ENCODE data around the gene KIRREL3.
A peak's percentile ranks its signal among the peaks of the same experiment; 100 is the strongest.
"Not testable (repeated sequence)": the region's sequence is repeated elsewhere in the genome, so short reads cannot be mapped to it uniquely, and the experiment has no call there.

KIRREL3 gene

DNA sequence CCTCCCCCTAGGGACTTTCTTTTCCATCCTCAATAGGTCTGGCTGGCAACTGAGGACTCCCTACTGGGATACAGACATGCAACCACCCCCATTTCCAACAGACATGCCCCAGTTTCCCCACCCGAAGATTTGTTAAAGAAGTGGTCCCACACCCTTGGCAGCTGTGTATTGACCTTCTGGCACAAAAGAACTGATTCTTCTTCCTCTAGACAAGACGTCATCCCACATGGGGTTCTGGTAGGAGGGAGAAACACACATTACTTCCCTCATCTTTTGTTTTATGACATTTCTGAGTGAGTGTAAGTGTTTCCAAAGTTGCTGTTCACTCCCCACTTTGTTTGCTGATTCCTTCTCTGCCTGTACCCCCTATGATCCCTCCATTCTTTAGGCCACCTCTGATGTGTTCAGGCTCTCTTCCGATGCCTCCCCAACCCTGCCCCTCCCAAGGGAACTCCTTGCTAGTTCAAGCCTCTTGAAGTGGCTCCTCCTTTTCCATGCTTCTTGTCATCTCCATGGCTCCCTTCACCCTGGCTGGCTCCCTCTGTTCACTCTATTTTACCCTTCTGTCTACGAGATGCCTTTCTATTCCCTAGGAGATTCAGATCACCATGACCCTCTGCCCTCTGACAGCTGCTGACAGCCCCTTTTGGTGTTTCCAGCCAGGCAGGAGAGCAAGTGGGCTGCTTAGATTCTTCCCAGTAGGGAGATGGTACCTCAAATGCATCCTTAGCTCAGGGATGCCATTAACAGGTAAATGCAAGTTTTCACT is 4.3 kb downstream of the KIRREL3 start:
- DNase-seq = no peak

DNA sequence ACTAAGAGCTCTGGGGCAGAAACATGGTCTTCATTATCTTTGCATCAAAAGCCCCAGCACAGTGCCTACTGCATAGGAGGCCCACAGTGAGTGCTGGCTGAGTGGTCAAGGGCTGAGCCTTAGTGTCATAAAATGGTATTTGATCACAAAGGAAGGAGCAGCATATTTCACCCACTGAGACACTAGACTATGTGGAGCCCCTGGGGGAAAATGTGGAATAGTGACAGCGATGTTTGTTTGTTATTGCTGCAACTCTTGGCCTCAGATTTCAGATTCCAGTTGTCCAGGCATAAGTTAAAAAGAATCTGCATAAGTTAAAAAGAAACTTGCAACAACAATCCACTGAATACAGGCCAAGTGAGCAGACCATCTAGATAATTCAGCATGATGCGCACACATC is 7.0 kb downstream of the KIRREL3 start:
- DNase-seq = no peak

DNA sequence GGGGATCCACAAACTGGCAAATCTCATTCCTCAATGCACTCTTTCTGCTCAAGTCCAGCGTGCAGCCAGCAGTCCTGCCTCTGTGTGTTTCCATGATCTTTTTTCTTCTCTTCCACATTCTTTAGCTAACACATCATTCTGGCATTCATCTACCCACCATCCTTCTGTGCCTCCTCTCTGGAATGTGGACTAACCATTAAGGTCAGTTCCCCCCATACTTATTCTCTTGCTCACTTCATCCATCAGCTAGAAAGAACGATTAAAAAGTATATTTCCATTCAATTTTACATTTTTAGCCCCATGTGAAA is 7.8 kb downstream of the KIRREL3 start:
- no peak for DNase-seq

DNA sequence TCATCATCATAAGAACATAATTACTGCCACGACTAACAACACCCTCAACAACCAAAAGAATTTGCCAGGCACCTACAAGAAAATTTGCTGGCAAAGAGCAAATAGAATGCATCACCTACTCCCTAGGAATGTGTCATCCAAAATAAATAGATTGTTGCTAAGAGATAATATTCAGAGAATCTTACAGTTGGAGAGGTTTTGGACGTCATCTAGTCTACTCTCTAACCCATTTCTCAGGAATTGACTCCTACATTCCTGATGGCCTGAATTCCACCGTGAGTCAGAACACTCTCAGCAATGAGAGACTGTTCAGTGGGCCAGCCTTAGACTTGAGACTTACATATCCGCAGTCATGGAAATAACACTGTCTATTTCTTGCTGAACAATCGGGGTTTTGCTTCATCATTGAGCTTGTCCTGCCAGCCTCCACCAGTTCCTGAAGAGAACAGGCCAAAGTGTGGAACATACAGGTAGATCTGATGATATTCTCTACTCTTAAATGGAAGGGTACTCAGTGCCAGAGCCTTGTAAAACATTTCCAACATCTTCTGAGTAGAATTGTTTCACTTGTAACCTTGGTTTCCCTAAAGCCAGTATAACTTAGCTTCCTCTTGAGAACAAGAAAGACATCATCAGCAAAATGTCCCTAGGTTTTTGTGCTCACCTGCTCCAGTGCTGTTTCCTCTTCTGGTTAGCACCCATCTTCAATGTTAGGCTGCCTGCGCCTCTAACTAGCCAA is 8.3 kb downstream of the KIRREL3 start:
- no peak for DNase-seq

DNA sequence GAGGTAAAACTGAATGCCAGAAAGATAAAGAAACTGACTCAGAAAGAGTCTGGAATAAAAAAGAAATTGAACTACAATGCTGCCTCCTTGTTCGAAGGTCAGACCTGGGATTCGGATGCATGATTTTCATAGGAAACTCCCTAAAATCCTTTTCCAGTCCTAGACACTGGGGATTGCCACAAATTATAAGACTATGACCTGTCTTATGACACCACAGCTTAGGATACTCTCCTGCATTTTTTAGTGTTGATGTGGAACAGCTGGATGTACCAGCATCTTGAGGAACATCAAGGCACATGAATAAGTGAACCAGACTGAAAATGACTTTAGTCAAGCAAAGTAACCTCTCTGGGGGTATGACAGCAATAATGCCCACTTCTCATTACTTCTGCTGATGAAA is 9.0 kb downstream of the KIRREL3 start:
- DNase-seq = no peak

DNA sequence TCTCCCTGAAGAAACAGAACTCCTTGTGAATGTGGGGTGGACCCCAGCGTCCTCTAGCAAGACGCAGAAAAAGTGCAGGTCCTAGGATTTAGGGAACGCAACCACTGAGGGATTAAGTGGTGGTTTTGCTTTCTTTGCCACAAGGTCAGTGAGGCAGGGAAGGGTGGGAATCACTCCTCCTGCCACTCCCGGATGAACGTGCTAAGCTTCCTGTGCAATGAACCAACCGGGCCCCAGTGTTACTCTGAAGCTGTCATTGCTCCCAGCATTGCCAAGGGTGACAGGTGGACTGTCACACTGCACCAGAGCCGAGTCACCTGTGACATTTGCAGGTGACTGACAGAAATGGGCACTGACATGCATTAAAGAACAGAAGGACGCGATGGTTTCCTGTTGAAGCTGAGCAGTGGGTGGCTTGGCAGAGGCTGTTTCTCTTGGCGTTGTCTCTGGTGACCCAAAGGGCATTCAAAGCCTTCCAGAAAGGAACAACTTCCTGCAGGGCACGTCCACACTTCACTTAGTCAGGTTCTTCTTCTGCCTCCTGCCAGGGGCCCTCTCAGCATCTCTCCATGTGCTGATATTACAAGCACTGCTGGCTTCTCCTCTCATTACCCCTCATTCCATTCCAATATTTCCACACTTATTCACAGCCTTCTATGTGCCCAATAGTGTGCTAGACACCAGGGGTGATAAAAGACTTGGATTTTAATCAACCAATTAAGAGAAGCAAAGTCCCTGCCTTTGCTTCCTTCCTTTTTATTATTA is 9.7 kb downstream of the KIRREL3 start:
- DNase-seq = no peak

DNA sequence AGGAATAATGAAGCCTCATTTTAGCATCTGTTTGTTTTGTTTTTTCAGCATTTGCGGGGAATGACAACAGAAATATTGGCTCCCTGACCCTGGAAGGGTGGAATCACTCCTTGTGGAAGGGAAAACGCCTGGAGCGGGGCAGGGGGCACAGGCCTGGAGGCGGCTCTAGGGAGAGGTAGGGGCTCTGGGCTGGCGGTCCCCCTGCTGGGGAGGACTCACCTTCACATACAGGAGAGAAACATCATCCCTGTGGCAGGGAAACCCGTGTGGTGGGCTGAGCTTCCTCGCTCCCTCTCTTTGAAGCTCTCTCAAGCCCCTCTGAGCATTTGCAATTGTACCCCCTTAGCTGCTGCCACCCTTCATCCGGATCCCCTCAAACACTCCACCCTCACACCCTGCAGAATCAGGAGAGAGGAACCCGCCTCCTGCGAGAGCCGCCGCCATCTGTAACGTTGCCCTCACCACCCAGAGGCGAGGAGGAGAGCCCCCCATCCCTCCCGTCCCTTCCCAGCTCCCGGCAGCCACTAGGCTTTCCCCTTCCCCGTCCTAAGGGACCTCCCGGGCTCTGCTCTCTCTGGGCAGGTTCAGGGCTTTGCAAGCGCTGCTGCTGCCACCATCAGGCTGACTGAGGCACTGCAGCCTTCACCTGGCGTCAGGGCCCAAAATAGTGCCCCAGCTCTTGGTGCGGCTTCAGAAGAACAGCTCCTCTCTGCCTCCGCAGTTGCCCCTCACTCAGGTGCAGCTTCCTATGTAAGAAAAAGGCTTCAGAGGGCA is 10.4 kb downstream of the KIRREL3 start:
- peak; percentile 37 to 42 for DNase-seq

DNA sequence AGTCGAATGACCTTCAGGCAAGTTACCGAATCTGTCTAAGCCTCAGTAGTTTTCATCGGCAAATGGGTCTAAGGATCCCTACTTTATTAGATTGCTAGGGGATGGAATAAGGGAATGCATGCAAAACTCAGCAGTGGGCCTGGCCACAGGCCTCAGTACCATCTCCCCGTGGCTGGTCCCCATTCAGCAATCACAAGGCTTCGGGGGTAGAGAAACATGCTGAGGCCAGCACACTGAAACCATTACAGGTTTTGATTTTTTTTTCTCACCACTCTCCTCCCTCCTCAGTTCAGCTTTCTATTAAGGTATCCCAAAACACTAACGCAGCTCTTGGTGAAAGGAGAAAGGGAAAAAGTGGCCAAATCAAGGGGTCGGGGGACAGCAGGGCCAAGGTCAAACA is 11.9 kb downstream of the KIRREL3 start:
- no peak for DNase-seq

DNA sequence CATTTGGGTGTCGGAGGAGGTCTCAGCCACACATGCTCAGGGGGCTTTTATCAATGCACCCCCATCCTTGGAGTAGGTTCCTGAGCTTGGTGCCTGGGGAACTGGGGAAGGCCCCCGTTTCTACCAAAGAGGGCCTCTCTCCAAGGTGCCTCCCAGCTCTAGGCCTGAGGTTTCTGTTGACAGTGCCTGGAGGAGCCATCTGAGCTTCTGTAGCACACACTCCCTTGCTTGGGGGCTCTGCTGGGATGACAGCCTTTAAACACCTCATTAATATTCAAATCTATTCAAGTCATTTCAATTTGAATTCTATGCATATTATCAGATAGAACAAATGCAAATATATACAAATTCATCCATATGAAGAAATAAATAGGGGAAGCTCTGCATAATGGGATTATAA is 18.9 kb downstream of the KIRREL3 start:
- no peak for DNase-seq

DNA sequence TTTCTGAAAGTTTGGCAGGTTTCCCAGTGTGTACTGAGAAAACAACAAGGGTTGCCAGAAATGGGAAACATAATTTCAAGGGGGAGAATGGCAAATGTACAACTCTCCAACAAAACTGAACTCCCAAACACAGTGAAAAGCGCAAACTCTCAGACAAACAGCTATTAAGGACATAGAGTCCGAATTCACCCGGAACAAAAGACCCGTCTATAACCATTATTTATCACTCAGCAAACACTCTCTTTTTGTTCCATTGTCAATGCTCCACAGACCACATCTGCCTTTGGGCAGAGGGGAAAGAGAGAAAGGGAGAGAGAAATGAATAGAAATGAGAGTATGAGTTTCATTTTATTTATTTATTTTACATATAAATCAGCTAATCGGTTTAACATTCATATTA is 21.7 kb downstream of the KIRREL3 start:
- DNase-seq = no peak

DNA sequence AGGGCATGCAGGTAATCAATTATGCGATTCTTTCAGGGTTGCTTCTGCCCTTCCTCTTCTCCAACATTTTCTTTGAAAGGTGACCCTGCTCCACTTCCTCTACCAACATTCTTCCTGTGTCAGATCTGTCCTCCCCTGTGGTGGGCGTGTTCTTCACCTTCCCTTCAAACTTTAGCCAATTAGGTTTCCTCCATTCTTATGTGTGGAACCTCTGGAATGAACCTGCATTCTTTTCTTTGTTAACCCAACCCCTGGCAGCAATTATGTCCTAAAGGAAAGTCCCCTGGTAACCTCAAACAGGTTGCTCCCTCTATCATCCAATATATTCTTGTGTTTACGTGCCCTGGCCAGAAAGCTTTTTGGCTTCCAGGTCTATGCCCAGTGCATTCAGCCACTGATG is 22.4 kb downstream of the KIRREL3 start:
- DNase-seq = no peak

DNA sequence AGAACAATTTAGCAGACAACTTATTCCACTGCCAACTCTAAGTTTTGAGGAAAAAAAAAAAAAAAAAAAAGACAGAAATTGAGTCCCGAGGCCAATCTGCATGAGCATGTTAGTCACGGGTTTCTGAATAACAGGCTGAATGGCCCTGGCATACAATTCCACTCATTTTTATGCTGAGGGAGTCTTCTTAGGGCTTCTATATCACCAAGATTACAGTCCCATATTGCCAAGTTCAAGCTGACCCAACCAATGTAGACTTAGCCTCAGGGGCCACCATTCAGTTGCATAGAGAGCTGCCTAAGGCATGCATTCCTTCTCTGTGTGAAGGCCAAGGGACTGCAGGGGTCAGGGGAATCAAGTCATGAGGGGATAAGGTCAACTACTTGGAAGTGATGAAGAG is 27.5 kb downstream of the KIRREL3 start:
- DNase-seq = no peak

DNA sequence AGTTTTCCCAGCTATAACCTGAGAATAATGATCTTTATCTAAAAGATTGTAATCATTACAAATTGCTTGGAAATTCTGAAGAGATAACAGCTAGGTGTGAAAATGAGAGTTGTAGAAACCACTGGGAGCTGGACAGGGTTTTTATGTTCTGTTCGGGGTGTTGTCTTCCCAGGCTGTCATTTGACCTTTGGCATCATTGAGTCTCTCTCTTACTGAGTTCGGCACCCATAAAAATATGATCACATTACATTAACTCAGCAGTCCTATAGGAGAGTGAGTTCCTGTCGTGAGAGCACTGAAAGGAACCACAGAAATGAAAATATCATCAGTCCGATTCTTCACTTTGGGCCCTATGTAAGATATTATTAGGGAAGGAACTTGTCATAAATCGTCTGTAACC is 29.3 kb downstream of the KIRREL3 start:
- no peak for DNase-seq

DNA sequence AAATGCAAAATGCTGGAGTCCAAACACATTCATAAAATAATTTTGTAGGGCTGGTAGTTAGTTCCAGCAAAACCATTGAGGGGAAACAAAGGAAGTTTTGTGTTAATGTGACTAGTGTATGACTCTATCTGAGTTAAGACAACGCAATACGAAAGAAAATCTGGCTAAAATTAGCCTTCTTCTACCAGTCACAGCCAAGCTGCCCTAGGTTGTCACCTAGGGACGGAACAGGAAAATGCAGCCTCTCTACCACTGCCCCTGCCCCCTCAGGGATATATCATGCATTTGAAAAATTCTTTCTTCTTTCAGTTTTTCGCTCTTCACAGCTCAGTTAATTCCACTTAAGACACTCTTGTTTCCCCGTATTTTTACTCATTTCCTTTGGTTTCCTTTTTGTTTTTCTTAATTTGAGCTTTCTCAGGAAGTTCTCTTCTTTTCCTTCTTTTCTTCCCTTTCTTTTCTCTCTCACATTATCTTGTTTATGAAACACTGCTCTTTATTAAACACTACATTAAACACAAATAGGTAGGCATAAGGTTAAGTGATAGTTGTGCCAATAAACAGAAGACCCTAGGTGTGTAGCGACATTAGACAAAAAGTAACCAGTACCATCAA is 30.6 kb downstream of the KIRREL3 start:
- no peak for DNase-seq

DNA sequence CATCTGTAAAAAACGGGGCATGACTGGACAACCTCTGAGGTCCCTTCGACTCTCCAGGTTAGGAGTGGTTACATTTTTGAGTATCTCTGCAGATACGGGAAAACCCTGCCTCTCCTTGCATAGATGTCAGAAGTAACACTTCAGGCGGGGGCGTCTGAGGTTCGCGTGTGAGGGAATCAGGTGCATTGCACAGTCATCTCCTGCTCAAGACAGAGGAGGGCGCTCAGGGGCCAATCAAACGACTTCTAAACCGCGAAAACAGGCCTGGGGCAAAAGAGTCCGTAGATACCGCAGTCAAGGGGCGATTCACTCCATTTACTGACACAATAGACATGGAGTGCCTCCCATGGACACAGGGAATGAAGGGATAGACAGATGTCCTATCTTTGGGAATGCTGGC is 31.7 kb downstream of the KIRREL3 start:
- DNase-seq = no peak

DNA sequence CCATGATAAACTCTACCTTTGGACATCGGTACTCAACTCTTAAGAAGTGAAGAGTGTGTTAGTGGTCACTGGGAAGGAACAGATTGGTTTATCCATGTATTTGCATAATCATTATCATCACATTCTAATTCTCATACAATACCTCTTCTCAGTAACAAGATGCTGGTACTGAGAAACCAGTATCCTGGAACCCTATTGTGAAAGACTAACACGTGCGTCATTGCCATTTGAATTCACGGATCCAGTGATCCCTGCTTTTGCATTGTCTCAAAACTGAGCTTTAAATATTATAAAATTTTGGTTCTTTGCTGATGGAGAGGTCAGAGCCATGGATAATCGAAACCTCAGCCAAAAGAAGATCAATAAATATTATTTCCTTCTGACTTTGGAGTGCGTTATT is 35.2 kb downstream of the KIRREL3 start:
- no peak for DNase-seq

DNA sequence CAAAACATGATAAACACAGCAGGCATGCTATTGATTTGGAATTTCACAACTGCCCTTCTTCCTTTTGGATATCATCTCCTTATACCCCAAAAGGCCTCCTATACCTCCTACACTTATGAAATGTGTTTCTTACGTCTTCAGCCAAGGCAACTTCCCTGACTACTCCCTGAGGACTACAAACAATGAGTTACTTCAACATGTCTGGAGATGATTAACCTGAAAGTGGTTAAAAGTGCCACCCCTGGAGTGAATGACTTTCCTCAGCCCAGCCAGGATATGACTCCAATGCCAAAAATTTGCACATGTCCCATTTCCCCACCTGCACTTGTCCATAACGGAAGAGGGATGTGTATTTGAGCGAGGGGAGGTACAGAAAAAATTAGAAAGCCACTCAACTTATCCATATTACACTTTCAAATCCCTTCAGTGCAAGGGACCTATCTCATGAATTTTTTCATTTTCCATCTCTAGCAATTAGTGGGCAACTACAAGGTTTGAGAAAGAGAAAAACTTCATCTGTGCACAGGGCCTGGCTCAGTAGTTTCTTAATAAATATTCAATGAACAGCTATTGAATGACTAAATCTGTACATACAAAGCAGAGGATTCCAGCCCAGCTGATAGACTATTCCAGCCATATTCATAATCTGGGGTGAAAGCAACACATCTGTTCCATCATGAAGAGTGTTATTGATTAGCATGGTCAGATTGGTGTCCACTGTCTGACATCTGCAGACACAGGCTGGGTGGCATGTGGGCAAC is 36.8 kb downstream of the KIRREL3 start:
- no peak for DNase-seq

DNA sequence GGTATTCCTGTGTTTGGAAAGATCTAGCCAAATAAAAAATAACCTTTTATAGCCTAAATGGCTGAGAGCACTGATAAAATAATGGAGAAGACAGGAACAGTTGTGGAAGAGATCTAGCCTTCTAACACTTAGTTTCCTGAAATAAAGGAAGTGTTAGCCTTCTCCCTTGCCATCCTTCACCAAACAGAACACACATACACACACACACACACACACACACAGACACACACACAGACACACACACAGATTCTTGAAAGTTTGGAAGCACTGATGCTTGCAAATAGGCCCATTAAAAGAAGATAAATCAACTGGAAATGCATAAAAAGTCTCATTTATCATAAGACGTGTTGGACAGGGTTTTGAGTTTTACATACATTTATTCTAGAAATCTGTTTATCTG is 37.5 kb downstream of the KIRREL3 start:
- no peak for DNase-seq

DNA sequence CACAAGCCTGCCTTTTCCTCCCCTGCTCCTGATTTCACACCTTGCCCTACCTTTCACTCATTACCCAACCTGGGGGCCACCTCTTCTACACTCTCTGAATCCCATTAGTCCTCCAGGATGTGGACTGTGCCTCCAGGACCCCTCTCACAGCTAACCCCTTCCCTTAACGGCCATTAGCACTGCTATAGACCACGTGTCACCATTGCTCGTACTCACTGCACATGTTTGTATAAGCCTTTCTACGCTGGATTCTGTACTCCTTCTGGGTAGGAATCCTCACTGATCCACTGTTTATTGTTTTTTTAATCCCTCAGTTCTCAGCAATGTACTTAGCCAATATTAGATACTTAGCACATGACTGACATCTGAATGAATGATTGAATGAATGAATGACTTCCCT is 40.9 kb downstream of the KIRREL3 start:
- no peak for DNase-seq

DNA sequence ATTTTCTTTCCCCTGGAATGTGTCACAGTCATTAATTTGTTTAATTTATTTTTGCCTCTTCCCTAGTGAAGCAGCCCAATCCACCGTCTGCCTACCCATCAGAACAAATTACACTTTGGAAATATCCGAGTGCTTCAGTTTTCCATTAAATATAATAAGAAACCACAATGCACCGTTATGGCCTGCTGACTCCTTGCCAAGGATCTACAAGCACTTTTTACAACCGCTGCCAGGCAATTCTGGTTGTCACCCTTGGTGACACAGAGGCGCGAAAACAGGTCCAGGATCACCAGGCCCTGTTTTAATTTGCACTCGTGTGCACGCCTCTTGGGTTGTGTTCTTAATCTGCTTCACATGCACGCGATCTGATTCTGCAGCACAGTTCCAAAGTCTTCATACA is 43.9 kb downstream of the KIRREL3 start:
- no peak for DNase-seq

DNA sequence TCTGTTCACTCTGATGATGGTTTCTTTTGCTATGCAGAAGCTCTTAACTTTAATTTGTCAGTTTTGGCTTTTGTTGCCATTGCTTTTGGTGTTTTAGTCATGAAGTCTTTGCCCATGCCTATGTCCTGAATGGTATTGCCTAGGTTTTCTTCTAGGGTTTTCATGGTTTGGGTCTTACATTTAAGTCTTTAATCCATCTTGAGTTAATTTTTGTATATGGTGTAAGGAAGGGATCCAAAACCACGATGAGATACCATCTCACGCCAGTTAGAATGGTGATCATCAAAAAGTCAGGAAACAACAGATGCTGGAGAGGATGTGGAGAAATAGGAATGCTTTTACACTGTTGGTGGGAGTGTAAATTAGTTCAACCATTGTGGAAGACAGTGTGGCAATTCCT is 48.0 kb downstream of the KIRREL3 start:
- not testable (repeated sequence) for DNase-seq

DNA sequence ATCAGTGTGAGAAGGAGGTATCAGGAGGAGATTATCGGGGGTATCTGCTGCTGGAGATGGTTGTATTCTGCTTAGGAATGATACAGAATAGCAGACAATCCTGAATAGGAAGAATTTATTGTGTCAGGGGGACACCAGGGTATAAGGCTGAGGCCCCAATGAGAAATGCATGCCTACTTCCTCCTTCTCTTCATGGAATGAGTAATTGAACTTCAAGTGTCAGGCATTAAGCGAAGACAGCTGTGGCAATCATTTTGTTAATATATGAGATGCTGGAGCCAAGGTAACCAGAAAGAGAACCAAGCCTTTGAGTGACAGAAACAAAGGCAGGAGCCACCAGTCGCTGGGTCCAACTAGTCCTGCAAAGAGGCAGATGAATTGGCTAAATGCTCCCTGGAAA is 49.1 kb downstream of the KIRREL3 start:
- DNase-seq = no peak
